Stimulated activated CD4-positive, alpha-beta T cell treated with anti-CD3 and anti-CD28 coated beads, Interleukin-1b, Interleukin-23, amount 100 ng/mL, for 24 hours (primary cell): ENCODE results near the gene AMIGO1.

Experiments
- DNase-seq, 4 experiments: peaks; one replicate each; pipeline ENCODE4 v3.0.0-alpha.2; 2020; ENCODE audit warnings: low read depth in 4 of 4, low spot score in 1 of 4

Gene AMIGO1

GRCh38 chr1:109466125-109466451 lies 43.4 kb downstream of the AMIGO1 start:
- DNase-seq, result no peak

GRCh38 chr1:109457819-109458218 lies 51.7 kb downstream of the AMIGO1 start:
- DNase-seq, result no peak

GRCh38 chr1:109454497-109455133 lies 54.9 kb downstream of the AMIGO1 start:
- no peak for DNase-seq
